OCI-M1 (cell line): ENCODE data around the gene CALML4.
"Not testable (repeated sequence)": the region's sequence is repeated elsewhere in the genome, so short reads cannot be mapped to it uniquely, and the experiment has no call there.

Experiments
- DNase-seq: peaks from one replicate; lab custom pipeline; 2025; lab: John Stamatoyannopoulos, UW

Gene CALML4

DNA sequence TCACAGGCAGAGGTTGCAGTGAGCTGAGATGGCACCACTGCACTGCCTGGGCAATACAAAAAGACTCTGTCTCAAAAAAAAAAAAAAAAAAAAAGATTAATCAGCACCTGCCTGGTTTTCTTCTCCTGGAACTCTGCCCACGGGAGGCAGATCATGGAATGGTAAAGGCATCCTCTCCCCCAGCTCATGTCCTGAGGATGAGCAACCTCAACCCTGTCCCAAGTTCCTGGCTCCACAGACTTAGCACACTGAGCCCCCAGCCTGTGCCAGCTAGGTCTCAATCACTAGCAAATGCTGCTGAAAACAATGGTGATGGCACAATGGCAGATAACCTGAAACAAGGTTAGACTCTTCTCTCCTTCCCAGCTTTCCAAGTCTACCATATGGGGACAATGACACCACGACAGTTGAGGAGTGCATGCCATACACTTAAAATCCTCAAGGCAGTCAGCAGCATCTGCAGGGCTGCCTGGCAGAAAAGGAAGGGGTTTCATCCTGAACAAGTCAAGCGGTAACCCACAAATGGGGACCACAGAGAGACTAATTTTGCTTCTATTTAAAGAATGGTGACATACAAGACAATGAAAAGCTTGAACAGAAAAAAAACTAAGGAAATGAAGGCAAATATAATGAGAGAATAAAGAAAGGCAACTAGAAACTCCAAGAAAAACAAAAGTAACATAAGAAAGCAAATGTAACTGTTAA, 19.6 kb upstream of the CALML4 start:
- DNase-seq, result no peak

DNA sequence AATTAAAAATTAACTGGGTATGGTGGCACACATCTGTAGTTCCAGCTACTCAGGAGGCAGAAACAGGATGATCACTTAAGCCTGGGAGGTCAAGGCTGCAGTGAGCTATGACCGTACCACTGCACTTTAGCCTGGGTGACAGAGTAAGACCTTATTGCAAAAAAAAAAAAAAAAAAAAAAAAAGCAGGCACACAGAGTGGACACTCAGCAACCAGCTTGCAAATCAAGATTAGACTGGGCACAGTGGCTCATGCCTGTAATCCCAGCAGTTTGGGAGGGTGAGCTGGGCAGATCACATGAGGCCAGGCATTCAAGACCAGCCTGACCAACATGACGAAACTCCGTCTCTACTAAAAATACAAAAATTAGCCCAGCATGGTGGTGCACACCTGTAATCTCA, 19.0 kb upstream of the CALML4 start:
- no peak for DNase-seq

GRCh38 chr15:68223171-68223570, 18.0 kb upstream of the CALML4 start:
- DNase-seq, result no peak

DNA sequence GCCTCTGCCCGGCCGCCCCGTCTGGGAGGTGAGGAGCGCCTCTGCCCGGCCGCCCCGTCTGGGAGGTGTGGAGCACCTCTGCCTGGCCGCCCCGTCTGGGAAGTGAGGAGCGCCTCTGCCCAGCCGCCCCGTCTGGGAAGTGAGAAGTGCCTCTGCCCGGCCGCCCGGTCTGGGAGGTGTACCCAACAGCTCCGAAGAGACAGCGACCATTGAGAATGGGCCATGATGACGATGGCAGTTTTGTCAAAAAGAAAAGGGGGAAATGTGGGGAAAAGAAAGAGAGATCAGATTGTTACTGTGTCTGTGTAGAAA, 17.3 kb upstream of the CALML4 start:
- DNase-seq, result not testable (repeated sequence)

DNA sequence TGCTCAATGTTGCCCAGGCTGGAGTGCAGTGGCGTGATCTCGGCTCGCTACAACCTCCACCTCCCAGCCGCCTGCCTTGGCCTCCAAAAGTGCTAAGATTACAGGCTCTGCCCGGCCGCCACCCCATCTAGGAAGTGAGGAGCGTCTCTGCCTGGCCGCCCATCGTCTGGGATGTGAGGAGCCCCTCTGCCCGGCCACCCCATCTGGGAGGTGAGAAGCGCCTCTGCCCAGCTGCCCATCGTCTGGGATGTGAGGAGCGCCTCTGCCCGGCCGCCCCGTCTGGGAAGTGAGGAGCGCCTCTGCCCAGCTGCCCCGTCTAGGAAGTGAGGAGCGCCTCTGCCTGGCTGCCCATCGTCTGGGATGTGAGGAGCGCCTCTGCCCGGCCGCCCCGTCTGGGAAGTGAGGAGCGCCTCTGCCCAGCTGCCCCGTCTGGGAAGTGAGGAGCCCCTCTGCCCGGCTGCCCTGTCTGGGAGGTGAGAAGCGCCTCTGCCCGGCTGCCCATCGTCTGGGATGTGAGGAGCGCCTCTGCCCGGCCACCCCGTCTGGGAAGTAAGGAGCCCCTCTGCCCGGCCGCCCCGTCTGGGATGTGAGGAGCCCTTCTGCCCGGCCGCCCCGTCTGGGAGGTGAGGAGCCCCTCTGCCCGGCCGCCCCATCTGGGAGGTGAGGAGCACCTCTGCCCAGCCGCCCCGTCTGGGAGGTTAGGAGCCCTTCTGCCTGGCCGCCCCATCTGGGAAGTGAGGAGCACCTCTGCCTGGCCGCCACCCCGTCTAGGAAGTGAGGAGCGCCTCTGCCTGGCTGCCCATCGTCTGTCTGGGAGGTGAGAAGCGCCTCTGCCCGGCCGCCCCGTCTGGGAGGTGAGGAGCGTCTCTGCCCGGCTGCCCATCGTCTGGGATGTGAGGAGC, 16.6 kb upstream of the CALML4 start:
- not testable (repeated sequence) for DNase-seq

- no peak for DNase-seq
Measured at GRCh38 chr15:68220967-68221366, 15.8 kb upstream of the CALML4 start.

DNA sequence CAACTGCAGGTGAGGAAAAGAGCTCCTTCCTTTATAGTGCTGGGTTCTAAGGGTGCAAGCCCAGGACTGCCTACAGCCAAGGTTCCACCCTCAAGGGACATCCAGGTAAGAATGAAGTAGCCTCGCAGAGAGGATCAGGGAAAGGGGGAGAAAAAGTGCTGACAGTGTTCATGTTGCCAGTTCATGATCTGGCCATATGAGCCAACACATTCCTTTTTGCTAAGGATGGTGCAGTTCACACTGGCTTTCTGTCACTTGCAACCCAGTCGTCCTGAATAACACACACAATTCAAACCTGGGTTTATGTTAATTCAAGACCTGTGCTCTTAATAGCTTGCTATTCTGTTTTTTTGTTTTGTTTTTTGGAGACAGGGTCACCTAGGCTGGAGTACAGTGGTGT, 15.4 kb upstream of the CALML4 start:
- no peak for DNase-seq

- DNase-seq, result no peak
Measured at GRCh38 chr15:68218847-68219798, 14.0 kb upstream of the CALML4 start.

DNA sequence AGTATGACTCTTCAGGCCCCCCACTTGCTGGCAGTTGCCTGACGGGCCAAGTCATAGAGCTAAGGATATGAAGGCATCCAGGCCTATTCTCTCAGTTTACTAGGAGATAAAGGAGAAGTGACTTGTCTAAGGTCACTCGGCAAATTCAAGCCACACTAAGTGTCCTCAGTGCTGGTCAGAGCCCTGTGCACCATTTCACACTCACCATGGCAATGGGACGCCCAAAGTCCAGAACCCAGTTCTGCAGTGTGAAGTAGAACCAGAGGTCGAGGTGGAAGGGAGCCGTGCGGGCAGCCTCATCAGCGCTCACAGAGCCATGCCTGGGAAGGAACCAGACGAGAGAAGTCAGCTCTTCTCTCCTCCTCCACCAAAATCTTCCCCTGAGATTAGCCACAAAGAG, 13.2 kb upstream of the CALML4 start:
- no peak for DNase-seq

- no peak for DNase-seq
Measured at GRCh38 chr15:68217341-68217740, 12.2 kb upstream of the CALML4 start.

DNA sequence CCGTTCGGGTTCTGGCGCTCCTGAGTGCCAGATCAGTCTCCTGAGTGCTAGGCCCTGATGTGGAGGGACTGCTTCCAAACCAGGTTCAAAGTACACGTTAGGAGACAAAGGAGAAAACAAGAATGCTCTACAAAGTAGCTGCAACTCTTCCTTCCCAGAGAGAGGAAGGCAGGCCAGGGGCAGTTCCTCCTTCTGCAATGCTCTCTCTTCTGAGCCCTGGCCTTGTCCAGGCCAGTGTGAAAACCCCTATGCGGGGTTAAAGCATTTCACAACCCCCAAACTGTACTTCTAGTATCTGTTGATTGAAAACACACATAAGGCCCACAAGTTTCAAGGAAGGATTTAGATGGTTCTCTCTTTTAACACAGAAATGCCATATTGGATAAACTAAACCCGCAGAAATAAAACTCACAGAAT, 9.7 kb upstream of the CALML4 start:
- DNase-seq, result no peak

- DNase-seq, result no peak
Measured at GRCh38 chr15:68213991-68214837, 9.1 kb upstream of the CALML4 start.

GRCh38 chr15:68213491-68213845, 8.3 kb upstream of the CALML4 start:
- DNase-seq, result not testable (repeated sequence)

DNA sequence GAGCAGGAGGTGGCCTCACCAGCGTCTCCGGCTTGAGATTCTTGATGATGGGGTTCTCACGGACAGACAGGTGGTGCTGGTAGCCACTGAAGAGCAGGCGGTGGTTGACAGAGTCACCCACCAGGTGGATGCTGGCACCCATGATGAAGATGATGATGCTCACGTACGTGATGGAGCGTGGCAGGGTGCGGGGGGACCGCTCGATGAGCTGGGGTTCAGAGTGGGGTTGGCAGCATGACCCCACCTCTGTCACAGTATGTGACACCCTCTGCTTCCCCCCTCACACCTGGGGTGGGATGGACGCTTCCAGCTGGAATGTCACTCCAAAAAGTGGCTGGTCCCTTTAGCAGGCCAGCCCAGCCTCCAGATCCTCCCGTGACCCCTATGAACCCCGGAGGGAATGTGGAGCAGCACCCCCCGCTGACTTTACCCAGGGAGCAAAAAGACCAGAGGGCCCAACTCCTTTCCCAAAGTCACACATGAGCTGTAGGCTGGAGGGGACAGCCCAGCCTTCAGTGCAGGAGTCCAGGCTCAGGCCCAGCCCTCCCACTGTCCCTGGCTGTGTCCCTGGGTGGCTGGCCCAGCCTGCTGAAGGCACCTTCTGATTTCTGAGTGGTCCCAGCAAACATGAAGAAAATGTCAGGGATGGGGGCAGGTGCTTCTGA, 6.7 kb upstream of the CALML4 start:
- DNase-seq, result no peak

- DNase-seq, result peak; percentile 22
Measured at GRCh38 chr15:68210821-68211655, 5.9 kb upstream of the CALML4 start.

DNA sequence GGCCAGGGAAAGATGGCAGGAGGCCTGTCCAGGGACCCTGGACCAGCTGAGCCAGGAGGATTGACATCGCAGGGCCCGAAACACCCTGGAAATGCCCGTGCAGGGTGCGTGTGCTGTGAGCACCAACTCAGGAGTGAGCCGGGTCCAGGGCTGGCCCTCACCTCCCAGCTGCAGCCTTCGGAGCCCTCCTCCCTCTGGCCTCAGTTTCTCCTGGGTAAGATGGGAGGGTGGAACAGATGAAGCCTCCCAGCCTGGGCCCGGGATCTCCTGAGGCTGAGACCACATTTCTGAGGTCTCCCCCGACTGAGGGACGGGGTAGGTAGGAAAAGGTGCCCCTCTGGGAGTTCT, 5.3 kb upstream of the CALML4 start:
- no peak for DNase-seq

DNA sequence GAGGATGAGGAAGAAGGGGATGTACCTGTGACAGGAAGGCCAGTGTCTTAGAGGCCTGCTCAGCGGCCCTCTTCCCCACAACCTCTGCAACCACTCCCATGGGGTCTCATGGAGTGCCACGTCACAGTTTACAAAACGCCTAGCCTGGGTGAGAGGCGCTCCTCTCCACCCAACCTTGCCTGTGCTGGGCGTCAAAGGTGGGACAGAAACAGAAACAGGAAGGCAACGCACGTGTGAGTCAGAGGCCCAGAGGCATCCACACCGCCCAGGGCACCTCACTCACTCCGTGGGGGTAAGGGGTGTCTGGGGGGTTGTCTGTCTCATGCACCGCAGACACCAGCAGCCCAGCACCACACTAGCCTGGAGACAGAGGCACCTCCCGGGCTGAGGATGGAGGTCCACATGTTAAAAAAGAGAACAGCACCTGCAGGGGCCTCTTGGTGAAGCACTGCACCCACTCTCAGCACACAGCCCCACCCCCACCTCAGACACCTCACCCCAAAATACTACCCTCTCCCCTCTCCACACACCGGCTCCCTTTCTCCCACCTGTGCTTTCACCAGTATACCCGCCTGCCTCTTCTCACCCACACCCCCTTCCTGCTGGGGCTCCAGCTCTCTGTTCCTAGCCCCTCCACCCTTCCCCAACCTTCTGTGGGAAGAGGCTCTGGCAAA, 4.7 kb upstream of the CALML4 start:
- no peak for DNase-seq

DNA sequence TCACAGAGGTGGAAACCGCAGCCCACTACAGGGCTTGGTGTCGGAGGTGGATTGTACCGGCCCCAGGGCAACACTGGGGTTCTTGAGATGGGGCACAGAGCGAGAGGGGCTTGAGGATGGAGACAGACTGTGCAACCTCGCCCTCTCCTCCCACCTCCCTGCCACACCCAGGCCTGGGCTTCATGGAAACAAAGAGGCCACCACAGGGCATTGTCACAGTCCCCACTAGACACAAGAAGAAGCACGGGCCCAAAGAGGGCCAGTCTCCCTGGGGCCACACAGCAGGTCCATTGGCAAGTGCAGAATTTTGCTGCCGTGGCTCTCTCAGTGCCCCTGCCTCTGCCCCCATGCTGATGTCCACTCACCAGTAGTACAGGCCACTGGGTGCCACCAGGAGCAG, 4.1 kb upstream of the CALML4 start:
- DNase-seq, result no peak

- no peak for DNase-seq
Measured at GRCh38 chr15:68208636-68209240, 3.6 kb upstream of the CALML4 start.
